ENCODE measurements around the gene KRT3. TPM values are rescaled to one million over a fixed set of nuclear protein-coding genes. Genes with fewer than 3 reads are reported as not detected.

Gene KRT3
- total RNA-seq, 1 donor from 2014 or later: not detected

GRCh38 chr12:52767020-52767379, 28.9 kb downstream of the KRT3 start:
- POLR2A ChIA-PET: no interaction called here
- no peak overlapping the region for H3K27ac Mint-ChIP-seq
- CTCF ChIA-PET: no interaction called here

GRCh38 chr12:52766351-52767019, 29.4 kb downstream of the KRT3 start:
- TF ChIP-seq, protein P1, sequence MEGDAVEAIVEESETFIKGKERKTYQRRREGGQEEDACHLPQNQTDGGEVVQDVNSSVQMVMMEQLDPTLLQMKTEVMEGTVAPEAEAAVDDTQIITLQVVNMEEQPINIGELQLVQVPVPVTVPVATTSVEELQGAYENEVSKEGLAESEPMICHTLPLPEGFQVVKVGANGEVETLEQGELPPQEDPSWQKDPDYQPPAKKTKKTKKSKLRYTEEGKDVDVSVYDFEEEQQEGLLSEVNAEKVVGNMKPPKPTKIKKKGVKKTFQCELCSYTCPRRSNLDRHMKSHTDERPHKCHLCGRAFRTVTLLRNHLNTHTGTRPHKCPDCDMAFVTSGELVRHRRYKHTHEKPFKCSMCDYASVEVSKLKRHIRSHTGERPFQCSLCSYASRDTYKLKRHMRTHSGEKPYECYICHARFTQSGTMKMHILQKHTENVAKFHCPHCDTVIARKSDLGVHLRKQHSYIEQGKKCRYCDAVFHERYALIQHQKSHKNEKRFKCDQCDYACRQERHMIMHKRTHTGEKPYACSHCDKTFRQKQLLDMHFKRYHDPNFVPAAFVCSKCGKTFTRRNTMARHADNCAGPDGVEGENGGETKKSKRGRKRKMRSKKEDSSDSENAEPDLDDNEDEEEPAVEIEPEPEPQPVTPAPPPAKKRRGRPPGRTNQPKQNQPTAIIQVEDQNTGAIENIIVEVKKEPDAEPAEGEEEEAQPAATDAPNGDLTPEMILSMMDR (IDR thresholded peaks at IDR 0.05): no peak
- peaks cover 7% of the 10 kb centered on the region for H3K27me3 Mint-ChIP-seq
- intact Hi-C loops (cut with micrococcal nuclease): no loop called here
- H3K9me3 Mint-ChIP-seq: peaks cover 5% of the 10 kb centered on the region
- H3K4me3 Mint-ChIP-seq: no peak overlapping the region
- ATAC-seq (ENCODE audit: low read depth): no peak
- H3K36me3 Mint-ChIP-seq (ENCODE audit: low read depth): no peaks in the 10 kb centered on the region
- CTCF ChIA-PET: no interaction called here
- no peak overlapping the region for H3K27ac Mint-ChIP-seq
- no peak for DNase-seq
- no peaks in the 10 kb centered on the region for H3K4me1 Mint-ChIP-seq
- POLR2A ChIA-PET: no interaction called here

More at GRCh38 chr12:52767020-52767379, 28.9 kb downstream of the KRT3 start:
- H3K27me3 Mint-ChIP-seq: peaks cover 7% of the 10 kb centered on the region
- no peaks in the 10 kb centered on the region for H3K36me3 Mint-ChIP-seq (ENCODE audit: low read depth)
- no peaks in the 10 kb centered on the region for H3K4me1 Mint-ChIP-seq
- H3K4me3 Mint-ChIP-seq: no peak overlapping the region
- intact Hi-C loops (cut with micrococcal nuclease): no loop called here
- no peak for DNase-seq
- TF ChIP-seq, protein P1 (IDR thresholded peaks at IDR 0.05): no peak
- no peak for ATAC-seq (ENCODE audit: low read depth)
- H3K9me3 Mint-ChIP-seq: peaks cover 3% of the 10 kb centered on the region

GRCh38 chr12:52765702-52766101, 30.2 kb downstream of the KRT3 start:
- DNase-seq (no peak), ATAC-seq (ENCODE audit: low read depth) (no peak)
- H3K27me3 Mint-ChIP-seq: peaks cover 7% of the 10 kb centered on the region
- no peak overlapping the region for H3K27ac Mint-ChIP-seq
- peaks cover 11% of the 10 kb centered on the region for H3K9me3 Mint-ChIP-seq
- no peaks in the 10 kb centered on the region for H3K36me3 Mint-ChIP-seq (ENCODE audit: low read depth)
- intact Hi-C loops (cut with micrococcal nuclease): no loop called here
- H3K4me1 Mint-ChIP-seq: no peaks in the 10 kb centered on the region
- CTCF ChIA-PET: no interaction called here
- POLR2A ChIA-PET: no interaction called here
- TF ChIP-seq, protein P1 (IDR thresholded peaks at IDR 0.05): no peak
- no peak overlapping the region for H3K4me3 Mint-ChIP-seq

DNA sequence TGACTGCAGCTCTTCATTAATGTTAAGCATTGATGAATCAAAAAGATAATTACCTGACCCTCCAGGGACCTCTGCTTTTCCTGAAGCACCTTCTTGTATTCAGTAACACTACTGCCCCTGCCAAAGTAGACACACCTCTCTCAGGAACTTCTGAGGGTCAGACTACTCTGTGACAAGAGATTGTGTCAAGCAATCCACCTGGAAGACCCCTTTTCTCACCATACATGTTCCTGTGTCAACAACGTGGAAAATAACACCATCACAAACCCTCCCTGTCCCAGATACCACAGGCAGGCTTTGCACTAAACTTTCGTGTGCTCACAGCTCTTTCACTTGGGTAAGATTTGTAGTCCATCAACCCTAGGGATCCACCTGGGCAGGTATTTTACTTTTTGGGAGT, 31.9 kb downstream of the KRT3 start:
- Mint-ChIP-seq H3K4me1 (no peaks in the 10 kb centered on the region), H3K36me3 (ENCODE audit: low read depth) (no peaks in the 10 kb centered on the region), H3K27ac (no peak overlapping the region), H3K9me3 (peaks cover 12% of the 10 kb centered on the region), H3K4me3 (no peak overlapping the region), H3K27me3 (peaks cover 7% of the 10 kb centered on the region)
- DNase-seq: no peak
- intact Hi-C loops (cut with micrococcal nuclease): no loop called here
- CTCF ChIA-PET: no interaction called here
- TF ChIP-seq, protein P1 (IDR thresholded peaks at IDR 0.05): no peak
- ATAC-seq (ENCODE audit: low read depth): no peak
- POLR2A ChIA-PET: no interaction called here

GRCh38 chr12:52763036-52763659, 32.8 kb downstream of the KRT3 start:
- ChIA-PET POLR2A (no interaction called here), CTCF (no interaction called here)
- H3K4me1 Mint-ChIP-seq: no peaks in the 10 kb centered on the region

More at GRCh38 chr12:52763036-52763659, 32.8 kb downstream of the KRT3 start:
- H3K36me3 Mint-ChIP-seq (ENCODE audit: low read depth): no peaks in the 10 kb centered on the region
- DNase-seq (no peak), ATAC-seq (ENCODE audit: low read depth) (no peak)
- intact Hi-C loops (cut with micrococcal nuclease): no loop called here
- H3K9me3 Mint-ChIP-seq: peaks cover 12% of the 10 kb centered on the region
- TF ChIP-seq, protein P1 (IDR thresholded peaks at IDR 0.05): no peak
- H3K27me3 Mint-ChIP-seq: peaks cover 4% of the 10 kb centered on the region
- no peak overlapping the region for H3K4me3 Mint-ChIP-seq
- no peak overlapping the region for H3K27ac Mint-ChIP-seq
